Neural cell (in vitro differentiated cells): ENCODE data around the gene IRF2BPL. TPM values are rescaled to one million over a fixed set of nuclear protein-coding genes. Genes with fewer than 3 reads are reported as not detected.

Experiments
- H2AFZ ChIP-seq: fragments of 200-600, 300-800 bp; sonication (generic), shearing (Covaris generic); 2 replicates; pipeline ENCODE4 v1.6.0; 2014; ENCODE audit warnings: low read depth, mild to moderate bottlenecking, antibody characterized with exemption, low read length, moderate library complexity
- H3F3A ChIP-seq: fragments of 200-600 bp; shearing (Covaris generic); 2 replicates; pipeline ENCODE4 v1.6.1; 2016; ENCODE audit warnings: mild to moderate bottlenecking, moderate library complexity, mixed read lengths, antibody characterized with exemption, low read length; ENCODE audit not compliant: insufficient read depth, poor library complexity, severe bottlenecking
- H3K27ac ChIP-seq: fragments of 200-600, 300-800 bp; sonication (generic), shearing (Covaris generic); 2 replicates; pipeline ENCODE4 v1.5.1; 2014; ENCODE audit warnings: mild to moderate bottlenecking, low read length, moderate library complexity
- H3K27me3 ChIP-seq: fragments of 300-800, 200-600 bp; sonication (generic), shearing (Covaris generic); 2 replicates; pipeline ENCODE4 v1.6.0; 2014; ENCODE audit warnings: mild to moderate bottlenecking, low read depth, low read length, moderate library complexity; ENCODE audit not compliant: insufficient read depth
- H3K36me3 ChIP-seq: fragments of 300-800, 200-600 bp; sonication (generic), shearing (Covaris generic); 2 replicates; pipeline ENCODE4 v1.5.1; 2014; ENCODE audit warnings: mild to moderate bottlenecking, antibody characterized with exemption, low read length, moderate library complexity; ENCODE audit not compliant: insufficient read depth
- H3K4me2 ChIP-seq: fragments of 300-800, 200-600 bp; sonication (generic), shearing (Covaris generic); 2 replicates; pipeline ENCODE4 v1.6.0; 2014; ENCODE audit warnings: mild to moderate bottlenecking, low read length
- H3K4me3 ChIP-seq: fragments of 300-800, 200-600 bp; sonication (generic), shearing (Covaris generic); 2 replicates; pipeline ENCODE4 v1.5.1; 2014; ENCODE audit warnings: mild to moderate bottlenecking, low read length, moderate library complexity
- H3K79me2 ChIP-seq: fragments of 200-600 bp; shearing (Covaris generic); replicated peaks from 2 replicates; pipeline ENCODE4 v1.6.0; 2014; ENCODE audit warnings: mild to moderate bottlenecking, low read length, moderate library complexity; ENCODE audit not compliant: insufficient read depth
- H3K9ac ChIP-seq: fragments of 300-800, 200-600 bp; sonication (generic), shearing (Covaris generic); 2 replicates; pipeline ENCODE4 v1.6.1; 2016; ENCODE audit warnings: mild to moderate bottlenecking, low read length, mixed read lengths
- H3K9me2 ChIP-seq: fragments of 200-600 bp; shearing (Covaris generic); 2 replicates; pipeline ENCODE4 v1.6.1; 2016; ENCODE audit warnings: mild to moderate bottlenecking, low read length, mixed read lengths; ENCODE audit not compliant: insufficient read depth
- H3K9me3 ChIP-seq: fragments of 200-600, 300-800 bp; sonication (generic), shearing (Covaris generic); 2 replicates; pipeline ENCODE4 v1.6.1; 2016; ENCODE audit warnings: mild to moderate bottlenecking, mixed run types, low read length, moderate library complexity, mixed read lengths
- H4K20me1 ChIP-seq: fragments of 200-600 bp; shearing (Covaris generic); 2 replicates; pipeline ENCODE4 v1.6.1; 2016; ENCODE audit warnings: mild to moderate bottlenecking, mixed run types; ENCODE audit not compliant: insufficient read depth
- CTCF ChIP-seq: fragments of 450-650 bp; IDR thresholded peaks from 2 replicates; pipeline ENCODE4 v1.5.1; 2014; ENCODE audit warnings: antibody characterized with exemption, mild to moderate bottlenecking, moderate library complexity; ENCODE audit not compliant: poor library complexity, severe bottlenecking
- EP300 ChIP-seq: fragments of 450-650 bp; conservative IDR thresholded peaks from 2 replicates; pipeline ENCODE4 v1.6.1; 2014; ENCODE audit warnings: antibody characterized with exemption, mild to moderate bottlenecking, moderate library complexity; ENCODE audit not compliant: poor library complexity, severe bottlenecking
- EZH2 ChIP-seq: fragments of 200-600, 300-800 bp; shearing (Covaris generic), sonication (generic); IDR thresholded peaks from 2 replicates; pipeline ENCODE4 v1.6.1; 2014; ENCODE audit warnings: antibody characterized with exemption, low read length, borderline replicate concordance, mild to moderate bottlenecking; ENCODE audit not compliant: insufficient read depth, poor library complexity, severe bottlenecking
- MXI1 ChIP-seq: fragments of 450-650 bp; conservative IDR thresholded peaks from 2 replicates; pipeline ENCODE4 v1.6.1; 2014; ENCODE audit warnings: antibody characterized with exemption, mild to moderate bottlenecking; ENCODE audit not compliant: poor library complexity, severe bottlenecking
- POLR2AphosphoS5 ChIP-seq: IDR thresholded peaks from 2 replicates; pipeline ENCODE4 v1.6.1; 2012
- RAD21 ChIP-seq: fragments of 450-650 bp; conservative IDR thresholded peaks from 2 replicates; pipeline ENCODE4 v1.6.1; 2014; ENCODE audit warnings: antibody characterized with exemption, mild to moderate bottlenecking, moderate library complexity
- SMC3 ChIP-seq: fragments of 450-650 bp; conservative IDR thresholded peaks from 2 replicates; pipeline ENCODE4 v1.6.1; 2014; ENCODE audit warnings: antibody characterized with exemption, mild to moderate bottlenecking, moderate library complexity; ENCODE audit not compliant: poor library complexity
- TAF1 ChIP-seq: IDR thresholded peaks from 2 replicates; pipeline ENCODE4 v1.6.1; 2012; ENCODE audit warnings: low read depth
- polyA plus RNA-seq: library from polyadenylated mRNA; depleted of rRNA; stranded (reverse); fragments of >200 nt; gene quantifications from 2 replicates; pipeline ENCODE4 v1.2.3, GENCODE V29; 2014
- TF ChIP-seq, protein P1 (sequence below): IDR thresholded peaks from 2 replicates; pipeline ENCODE4 v1.6.1; 2012; ENCODE audit warnings: borderline replicate concordance

IRF2BPL gene
- polyA plus RNA-seq, 1 donor from 2014 or later, result 42.9 TPM

DNA sequence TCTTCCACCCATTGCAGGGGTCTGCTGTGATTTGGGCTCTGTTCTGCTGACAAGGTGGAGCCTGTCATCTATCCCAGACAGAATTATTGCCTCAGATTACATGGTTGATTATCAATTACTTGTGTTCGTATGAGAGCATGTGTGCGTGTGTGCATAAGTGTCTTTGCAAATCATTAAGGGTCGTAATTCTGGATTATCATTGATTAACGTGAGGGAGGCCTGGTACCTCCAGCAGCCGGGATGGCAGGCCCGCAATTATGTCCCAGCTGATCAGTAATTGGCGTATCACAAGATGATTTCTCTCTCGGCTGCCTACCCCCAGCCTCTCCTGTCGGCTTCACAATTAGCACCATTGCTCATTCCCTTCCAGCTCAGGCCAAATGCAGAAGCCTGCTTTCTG lies 29.6 kb upstream of the IRF2BPL start:
- Histone ChIP-seq H3K27ac (peak overlapping the region; percentile 67), H3K9me2 (no peaks in the 10 kb centered on the region), H3K27me3 (no peaks in the 10 kb centered on the region), H3K4me3 (no peak overlapping the region), H3F3A (no peaks in the 10 kb centered on the region), H4K20me1 (no peaks in the 10 kb centered on the region), H2AFZ (peak overlapping the region; percentile 31), H3K9ac (peak overlapping the region; percentile 34), H3K79me2 (no peaks in the 10 kb centered on the region), H3K4me2 (no peak overlapping the region), H3K9me3 (no peaks in the 10 kb centered on the region), H3K36me3 (no peaks in the 10 kb centered on the region)
- TF ChIP-seq CTCF, result no peak
- no peak for TF ChIP-seq SMC3
- TF ChIP-seq, protein P1, sequence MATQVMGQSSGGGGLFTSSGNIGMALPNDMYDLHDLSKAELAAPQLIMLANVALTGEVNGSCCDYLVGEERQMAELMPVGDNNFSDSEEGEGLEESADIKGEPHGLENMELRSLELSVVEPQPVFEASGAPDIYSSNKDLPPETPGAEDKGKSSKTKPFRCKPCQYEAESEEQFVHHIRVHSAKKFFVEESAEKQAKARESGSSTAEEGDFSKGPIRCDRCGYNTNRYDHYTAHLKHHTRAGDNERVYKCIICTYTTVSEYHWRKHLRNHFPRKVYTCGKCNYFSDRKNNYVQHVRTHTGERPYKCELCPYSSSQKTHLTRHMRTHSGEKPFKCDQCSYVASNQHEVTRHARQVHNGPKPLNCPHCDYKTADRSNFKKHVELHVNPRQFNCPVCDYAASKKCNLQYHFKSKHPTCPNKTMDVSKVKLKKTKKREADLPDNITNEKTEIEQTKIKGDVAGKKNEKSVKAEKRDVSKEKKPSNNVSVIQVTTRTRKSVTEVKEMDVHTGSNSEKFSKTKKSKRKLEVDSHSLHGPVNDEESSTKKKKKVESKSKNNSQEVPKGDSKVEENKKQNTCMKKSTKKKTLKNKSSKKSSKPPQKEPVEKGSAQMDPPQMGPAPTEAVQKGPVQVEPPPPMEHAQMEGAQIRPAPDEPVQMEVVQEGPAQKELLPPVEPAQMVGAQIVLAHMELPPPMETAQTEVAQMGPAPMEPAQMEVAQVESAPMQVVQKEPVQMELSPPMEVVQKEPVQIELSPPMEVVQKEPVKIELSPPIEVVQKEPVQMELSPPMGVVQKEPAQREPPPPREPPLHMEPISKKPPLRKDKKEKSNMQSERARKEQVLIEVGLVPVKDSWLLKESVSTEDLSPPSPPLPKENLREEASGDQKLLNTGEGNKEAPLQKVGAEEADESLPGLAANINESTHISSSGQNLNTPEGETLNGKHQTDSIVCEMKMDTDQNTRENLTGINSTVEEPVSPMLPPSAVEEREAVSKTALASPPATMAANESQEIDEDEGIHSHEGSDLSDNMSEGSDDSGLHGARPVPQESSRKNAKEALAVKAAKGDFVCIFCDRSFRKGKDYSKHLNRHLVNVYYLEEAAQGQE, result no peak

DNA sequence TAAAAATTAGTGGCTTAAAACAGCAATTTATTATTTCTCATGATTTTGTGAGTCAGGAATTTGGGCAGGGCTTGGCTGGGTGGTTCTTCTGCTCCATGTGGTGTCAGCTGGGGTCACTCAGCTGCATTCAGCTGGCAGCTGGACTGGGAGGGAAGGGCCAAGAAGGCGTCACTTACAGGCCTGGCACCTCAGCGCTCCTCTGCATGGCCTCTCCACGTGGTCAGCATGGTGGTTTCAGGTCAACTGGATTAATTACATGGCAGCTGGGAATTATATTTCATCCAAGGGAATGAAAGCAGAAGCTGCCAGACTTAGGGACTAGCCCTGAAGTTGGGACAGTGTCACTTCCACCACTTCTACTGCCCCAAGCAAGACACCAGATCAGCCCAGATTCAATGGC lies 27.5 kb upstream of the IRF2BPL start:
- no peak overlapping the region for H3K4me2 ChIP-seq
- H2AFZ ChIP-seq, result no peak overlapping the region
- no peaks in the 10 kb centered on the region for H3K9me3 ChIP-seq
- H3F3A ChIP-seq, result no peaks in the 10 kb centered on the region
- H3K9me2 ChIP-seq, result no peaks in the 10 kb centered on the region
- no peaks in the 10 kb centered on the region for H3K27me3 ChIP-seq
- H3K4me3 ChIP-seq, result no peak overlapping the region
- no peak overlapping the region for H3K27ac ChIP-seq
- TF ChIP-seq RAD21, result no peak
- TF ChIP-seq POLR2AphosphoS5, result no peak
- TF ChIP-seq SMC3, result no peak
- TF ChIP-seq CTCF, result no peak
- TF ChIP-seq MXI1, result no peak
- TF ChIP-seq, protein P1, result no peak
- TF ChIP-seq EP300, result no peak
- no peak for TF ChIP-seq TAF1
- no peak for TF ChIP-seq EZH2
- H3K79me2 ChIP-seq, result no peaks in the 10 kb centered on the region
- no peaks in the 10 kb centered on the region for H4K20me1 ChIP-seq
- no peaks in the 10 kb centered on the region for H3K36me3 ChIP-seq
- no peak overlapping the region for H3K9ac ChIP-seq
